Mesodermal cell (in vitro differentiated cells): ENCODE results near the gene BANK1.

Source experiments
- H3K27ac ChIP-seq: 2 replicates; pipeline ENCODE4 v1.7.0; 2013; ENCODE audit warnings: mild to moderate bottlenecking, low read depth, low read length, moderate library complexity; ENCODE audit not compliant: severe bottlenecking
- H3K36me3 ChIP-seq: 2 replicates; pipeline ENCODE4 v1.7.1; 2013; ENCODE audit warnings: mild to moderate bottlenecking, low read length, moderate library complexity; ENCODE audit not compliant: control insufficient read depth, insufficient read depth
- H3K4me1 ChIP-seq: one replicate; pipeline ENCODE4 v1.7.1; 2013; ENCODE audit warnings: mild to moderate bottlenecking, low read length; ENCODE audit not compliant: insufficient read depth, control insufficient read depth, poor library complexity, severe bottlenecking
- H3K4me3 ChIP-seq: 2 replicates; pipeline ENCODE4 v1.7.0; 2013; ENCODE audit warnings: low read length, control low read depth, mild to moderate bottlenecking; ENCODE audit not compliant: insufficient read depth, poor library complexity, severe bottlenecking; ENCODE audit errors: extremely low read depth
- H3K9me3 ChIP-seq: 2 replicates; pipeline ENCODE4 v1.7.1; 2013; ENCODE audit warnings: mild to moderate bottlenecking, low read length, moderate library complexity; ENCODE audit not compliant: control insufficient read depth
- WGBS, 2 experiments: methylation state at CpG; one replicate each; pipeline ENCODE4 v1.1.5; 2013; ENCODE audit warnings: missing lambda C conversion rate in 2 of 2; ENCODE audit not compliant: insufficient coverage in 2 of 2; 5-methylcytosine and 5-hydroxymethylcytosine counted together

Gene BANK1

GRCh38 chr4:102007959-102008425 is 217.5 kb downstream of the BANK1 start:
- no peak overlapping the region for H3K27ac ChIP-seq
- no peaks in the 10 kb centered on the region for H3K4me1 ChIP-seq
- WGBS, 2 experiments: no CpG with 5 or more reads among the region's 2 CpGs
- no peaks in the 10 kb centered on the region for H3K9me3 ChIP-seq
- no peaks in the 10 kb centered on the region for H3K36me3 ChIP-seq
- no peak overlapping the region for H3K4me3 ChIP-seq

GRCh38 chr4:102008711-102009110 is 218.2 kb downstream of the BANK1 start:
- Histone ChIP-seq H3K4me3 (no peak overlapping the region), H3K27ac (no peak overlapping the region), H3K4me1 (no peaks in the 10 kb centered on the region), H3K36me3 (no peaks in the 10 kb centered on the region), H3K9me3 (no peaks in the 10 kb centered on the region)
- WGBS, 2 experiments: 92 to 97% methylated on average over 1 to 3 of the region's 3 CpGs

- no peak overlapping the region for H3K27ac ChIP-seq
- WGBS, 2 experiments: 83% methylated on average over 1 of the region's 2 CpGs; no CpG with 5 or more reads in 1 of the 2 experiments
- H3K9me3 ChIP-seq: no peaks in the 10 kb centered on the region
- no peak overlapping the region for H3K4me3 ChIP-seq
- no peaks in the 10 kb centered on the region for H3K4me1 ChIP-seq
- H3K36me3 ChIP-seq: no peaks in the 10 kb centered on the region
Measured at GRCh38 chr4:102022343-102022742, 231.8 kb downstream of the BANK1 start.

- 81% methylated on average over 3 of the region's 4 CpGs; no CpG with 5 or more reads in 1 of the 2 experiments for WGBS, 2 experiments
- H3K4me3 ChIP-seq: no peak overlapping the region
- no peaks in the 10 kb centered on the region for H3K4me1 ChIP-seq
- H3K9me3 ChIP-seq: no peaks in the 10 kb centered on the region
- H3K36me3 ChIP-seq: no peaks in the 10 kb centered on the region
- no peak overlapping the region for H3K27ac ChIP-seq
Measured at GRCh38 chr4:102027961-102028360, 237.4 kb downstream of the BANK1 start.

- 100% methylated on average over 1 of the region's 2 CpGs; no CpG with 5 or more reads in 1 of the 2 experiments for WGBS, 2 experiments
Measured at GRCh38 chr4:102031406-102031805, 240.9 kb downstream of the BANK1 start.

GRCh38 chr4:102036016-102036415 is 245.5 kb downstream of the BANK1 start:
- H3K9me3 ChIP-seq: no peaks in the 10 kb centered on the region
- 75% methylated on average over 1 of the region's 1 CpG; no CpG with 5 or more reads in 1 of the 2 experiments for WGBS, 2 experiments
- H3K4me1 ChIP-seq: no peaks in the 10 kb centered on the region
- no peak overlapping the region for H3K27ac ChIP-seq
- H3K36me3 ChIP-seq: no peaks in the 10 kb centered on the region
- H3K4me3 ChIP-seq: no peak overlapping the region

More at GRCh38 chr4:102031406-102031805, 240.9 kb downstream of the BANK1 start:
- Histone ChIP-seq H3K9me3 (no peaks in the 10 kb centered on the region), H3K4me3 (no peak overlapping the region), H3K36me3 (no peaks in the 10 kb centered on the region), H3K27ac (no peak overlapping the region), H3K4me1 (no peaks in the 10 kb centered on the region)

- H3K9me3 ChIP-seq: no peaks in the 10 kb centered on the region
- no peak overlapping the region for H3K4me3 ChIP-seq
- H3K4me1 ChIP-seq: no peaks in the 10 kb centered on the region
- no peaks in the 10 kb centered on the region for H3K36me3 ChIP-seq
- H3K27ac ChIP-seq: no peak overlapping the region
- WGBS, 2 experiments: 57 to 90% methylated on average over 1 of the region's 5 CpGs
Measured at GRCh38 chr4:102036619-102037376, 246.3 kb downstream of the BANK1 start.

GRCh38 chr4:102037566-102037965 is 247.0 kb downstream of the BANK1 start:
- Histone ChIP-seq H3K27ac (no peak overlapping the region), H3K36me3 (no peaks in the 10 kb centered on the region), H3K4me3 (no peak overlapping the region), H3K9me3 (no peaks in the 10 kb centered on the region), H3K4me1 (no peaks in the 10 kb centered on the region)
- 65 to 75% methylated on average over 2 of the region's 2 CpGs for WGBS, 2 experiments

GRCh38 chr4:102042871-102043802 is 252.6 kb downstream of the BANK1 start:
- 86 to 100% methylated on average over 1 of the region's 7 CpGs for WGBS, 2 experiments
- Histone ChIP-seq H3K4me3 (no peak overlapping the region), H3K27ac (no peak overlapping the region), H3K36me3 (no peaks in the 10 kb centered on the region), H3K4me1 (no peaks in the 10 kb centered on the region), H3K9me3 (no peaks in the 10 kb centered on the region)

GRCh38 chr4:102047616-102048015 is 257.1 kb downstream of the BANK1 start:
- no peaks in the 10 kb centered on the region for H3K9me3 ChIP-seq
- H3K4me1 ChIP-seq: no peaks in the 10 kb centered on the region
- H3K27ac ChIP-seq: no peak overlapping the region
- H3K4me3 ChIP-seq: no peak overlapping the region
- H3K36me3 ChIP-seq: no peaks in the 10 kb centered on the region
- 17% methylated on average over 1 of the region's 2 CpGs; no CpG with 5 or more reads in 1 of the 2 experiments for WGBS, 2 experiments
